Mesenchymal stem cell (in vitro differentiated cells and primary cell): ENCODE measurements around the gene NKAIN2.

ENCODE experiments used
- DNase-seq: peaks from one replicate; pipeline ENCODE4 v3.0.0-alpha.2; 2013
- H2AFZ ChIP-seq: one replicate; pipeline ENCODE4 v1.6.1; 2013; ENCODE audit warnings: low read depth, mild to moderate bottlenecking, control low read depth, inconsistent platforms, low read length, moderate library complexity
- H2AK5ac ChIP-seq: 2 replicates; pipeline ENCODE4 v1.6.1; 2013; ENCODE audit warnings: low read length, moderate library complexity, mild to moderate bottlenecking, inconsistent platforms; ENCODE audit not compliant: severe bottlenecking
- H2BK120ac ChIP-seq: one replicate; pipeline ENCODE4 v1.6.1; 2013; ENCODE audit warnings: low read depth, mild to moderate bottlenecking, inconsistent platforms, low read length, moderate library complexity
- H2BK12ac ChIP-seq, 2 experiments: one replicate each; pipeline ENCODE4 v1.6.1; 2013; ENCODE audit warnings: inconsistent platforms in 2 of 2, low read length in 2 of 2, mild to moderate bottlenecking in 2 of 2, moderate library complexity in 2 of 2, control low read depth in 1 of 2
- H2BK15ac ChIP-seq: one replicate; pipeline ENCODE4 v1.6.1; 2013; ENCODE audit warnings: mild to moderate bottlenecking, low read depth, inconsistent platforms; ENCODE audit not compliant: poor library complexity, severe bottlenecking
- H2BK5ac ChIP-seq: 2 replicates; pipeline ENCODE4 v1.6.1; 2013; ENCODE audit warnings: low read depth, mild to moderate bottlenecking, low read length, control low read depth, inconsistent platforms; ENCODE audit not compliant: poor library complexity, severe bottlenecking
- H3K14ac ChIP-seq, 2 experiments: one replicate each; pipeline ENCODE4 v1.6.1; 2013; ENCODE audit warnings: inconsistent platforms in 2 of 2, low read length in 2 of 2, control low read depth in 1 of 2, mild to moderate bottlenecking in 1 of 2, moderate library complexity in 1 of 2
- H3K18ac ChIP-seq, 2 experiments: one replicate each; pipeline ENCODE4 v1.6.1; 2013; ENCODE audit warnings: inconsistent platforms in 2 of 2, low read length in 2 of 2, control low read depth in 1 of 2, low read depth in 1 of 2, mild to moderate bottlenecking in 1 of 2
- H3K23ac ChIP-seq, 2 experiments: one replicate each; pipeline ENCODE4 v1.6.1; 2013; ENCODE audit warnings: inconsistent platforms in 2 of 2, low read length in 2 of 2, mild to moderate bottlenecking in 2 of 2, moderate library complexity in 2 of 2, control low read depth in 1 of 2
- H3K27ac ChIP-seq: 2 replicates; pipeline ENCODE4 v1.5.1; 2013; ENCODE audit warnings: mild to moderate bottlenecking, moderate library complexity, low read length, control low read depth, inconsistent platforms; ENCODE audit not compliant: poor library complexity, severe bottlenecking
- H3K27me3 ChIP-seq, 2 experiments: 2 replicates each; pipeline versions ENCODE4 v1.6.1 to v1.7.0; 2013; ENCODE audit warnings: low read length in 2 of 2, mild to moderate bottlenecking in 2 of 2, moderate library complexity in 2 of 2, control low read depth in 1 of 2, inconsistent platforms in 1 of 2; ENCODE audit not compliant: control insufficient read depth in 1 of 2, insufficient read depth in 1 of 2
- H3K36me3 ChIP-seq, 2 experiments: 2 replicates each; pipeline versions ENCODE4 v1.6.1 to v1.7.0; 2013; ENCODE audit warnings: low read length in 2 of 2, control low read depth in 1 of 2, inconsistent platforms in 1 of 2, low read depth in 1 of 2, mild to moderate bottlenecking in 1 of 2; ENCODE audit not compliant: insufficient read depth in 2 of 2, control insufficient read depth in 1 of 2
- H3K4ac ChIP-seq, 2 experiments: one replicate each; pipeline ENCODE4 v1.6.1; 2013; ENCODE audit warnings: inconsistent platforms in 2 of 2, low read length in 2 of 2, mild to moderate bottlenecking in 2 of 2, moderate library complexity in 2 of 2, control low read depth in 1 of 2, low read depth in 1 of 2
- H3K4me1 ChIP-seq: 2 replicates; pipeline ENCODE4 v1.6.1; 2013; ENCODE audit warnings: low read depth, low read length, control low read depth; ENCODE audit not compliant: control insufficient read depth, insufficient read depth
- H3K4me2 ChIP-seq: 2 replicates; pipeline ENCODE4 v1.6.1; 2013; ENCODE audit warnings: low read length, mild to moderate bottlenecking, inconsistent platforms; ENCODE audit not compliant: poor library complexity, severe bottlenecking
- H3K4me3 ChIP-seq, 2 experiments: 2 replicates each; pipeline versions ENCODE4 v1.5.1 to v1.7.0; 2013; ENCODE audit warnings: low read length in 2 of 2, mild to moderate bottlenecking in 2 of 2, control low read depth in 1 of 2, low read depth in 1 of 2; ENCODE audit not compliant: insufficient read depth in 1 of 2
- H3K79me1 ChIP-seq: replicated peaks from 2 replicates; pipeline ENCODE4 v1.6.1; 2013; ENCODE audit warnings: mild to moderate bottlenecking, control low read depth, low read length, inconsistent platforms; ENCODE audit not compliant: poor library complexity, severe bottlenecking
- H3K9ac ChIP-seq: 2 replicates; pipeline ENCODE4 v1.7.0; 2013; ENCODE audit warnings: mild to moderate bottlenecking, low read length, moderate library complexity
- H3K9me3 ChIP-seq: 2 replicates; pipeline ENCODE4 v1.7.0; 2013; ENCODE audit warnings: mild to moderate bottlenecking, low read length; ENCODE audit not compliant: control insufficient read depth
- H4K8ac ChIP-seq: one replicate; pipeline ENCODE4 v1.6.1; 2013; ENCODE audit warnings: inconsistent platforms, mild to moderate bottlenecking, low read length, moderate library complexity
- H4K91ac ChIP-seq: one replicate; pipeline ENCODE4 v1.6.1; 2013; ENCODE audit warnings: mild to moderate bottlenecking, low read length, inconsistent platforms
- WGBS: methylation state at CpG from one replicate; pipeline ENCODE4 v1.1.7; 2013; ENCODE audit warnings: mixed read lengths; 5-methylcytosine and 5-hydroxymethylcytosine counted together

Gene NKAIN2

DNA sequence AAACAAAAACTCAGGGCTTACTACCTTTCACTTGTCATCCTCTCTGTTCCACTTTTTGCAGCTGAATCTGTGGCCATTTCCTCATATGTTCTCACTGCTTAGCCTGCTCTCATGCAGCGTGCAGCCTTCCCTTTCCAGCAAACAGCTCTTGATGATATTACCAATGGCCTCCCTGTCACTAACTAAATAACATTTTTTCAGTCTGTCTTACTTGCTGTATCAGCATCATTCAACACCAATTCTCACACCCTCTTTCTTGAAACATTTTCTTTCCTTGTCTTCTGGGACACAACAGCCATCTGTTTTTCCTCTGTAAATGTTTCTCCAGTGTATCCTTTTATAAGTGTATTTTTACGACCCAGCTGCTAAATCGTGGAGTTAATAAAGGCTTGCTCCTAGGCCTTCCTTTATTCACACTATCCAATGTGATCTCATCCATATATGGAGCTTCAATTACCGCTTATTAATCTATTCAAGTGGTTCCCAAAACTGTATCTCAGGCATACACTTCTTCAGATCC is 634.9 kb downstream of the NKAIN2 start:
- Histone ChIP-seq H3K4me1 (no peaks in the 10 kb centered on the region), H2AK5ac (no peak overlapping the region), H3K14ac (no peak overlapping the region), H4K8ac (no peak overlapping the region), H2BK5ac (no peak overlapping the region), H3K9ac (no peak overlapping the region), H3K27ac (no peak overlapping the region), H2BK120ac (no peak overlapping the region), H2BK15ac (no peak overlapping the region), H3K18ac (no peak overlapping the region), H3K79me1 (no peaks in the 10 kb centered on the region), H2AFZ (no peak overlapping the region), H2BK12ac (no peak overlapping the region), H3K9me3 (no peaks in the 10 kb centered on the region), H3K36me3 (no peaks in the 10 kb centered on the region), H4K91ac (no peak overlapping the region), H3K4ac (no peak overlapping the region), H3K4me2 (no peak overlapping the region), H3K23ac (no peak overlapping the region), H3K27me3 (no peaks in the 10 kb centered on the region), H3K4me3 (no peak overlapping the region)
- no peak for DNase-seq
- WGBS = 80% methylated on average over 4 of the region's 4 CpGs

DNA sequence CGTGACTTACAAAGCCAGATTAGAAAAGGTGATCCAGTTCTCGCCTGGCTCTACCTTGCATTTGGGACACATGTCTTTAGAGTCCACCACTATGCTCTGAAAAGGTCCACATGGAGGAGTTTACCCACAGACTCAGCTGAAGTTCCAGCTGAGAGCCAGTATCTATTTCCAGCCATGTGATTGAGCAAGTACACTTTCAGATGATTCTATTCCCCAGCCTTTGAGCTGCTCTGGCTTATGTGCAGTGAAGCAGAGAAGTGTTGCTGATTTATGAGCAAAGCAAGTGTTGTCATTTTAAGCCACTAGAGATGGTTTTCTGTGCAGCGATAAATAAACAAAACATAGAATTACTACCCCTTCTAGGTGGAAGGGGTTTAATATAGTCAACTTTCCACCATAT is 637.8 kb downstream of the NKAIN2 start:
- Histone ChIP-seq H3K4me2 (no peak overlapping the region), H2BK120ac (no peak overlapping the region), H3K27me3 (no peaks in the 10 kb centered on the region), H3K36me3 (no peaks in the 10 kb centered on the region), H3K14ac (no peak overlapping the region), H2BK15ac (no peak overlapping the region), H3K79me1 (no peaks in the 10 kb centered on the region), H4K8ac (no peak overlapping the region), H3K27ac (no peak overlapping the region), H3K4me1 (no peaks in the 10 kb centered on the region), H2BK5ac (no peak overlapping the region), H2AK5ac (no peak overlapping the region), H2AFZ (no peak overlapping the region), H4K91ac (no peak overlapping the region), H2BK12ac (no peak overlapping the region), H3K18ac (no peak overlapping the region), H3K9ac (no peak overlapping the region), H3K9me3 (no peaks in the 10 kb centered on the region), H3K4ac (no peak overlapping the region), H3K4me3 (no peak overlapping the region), H3K23ac (no peak overlapping the region)
- 97% methylated on average over 2 of the region's 3 CpGs for WGBS
- DNase-seq = no peak

DNA sequence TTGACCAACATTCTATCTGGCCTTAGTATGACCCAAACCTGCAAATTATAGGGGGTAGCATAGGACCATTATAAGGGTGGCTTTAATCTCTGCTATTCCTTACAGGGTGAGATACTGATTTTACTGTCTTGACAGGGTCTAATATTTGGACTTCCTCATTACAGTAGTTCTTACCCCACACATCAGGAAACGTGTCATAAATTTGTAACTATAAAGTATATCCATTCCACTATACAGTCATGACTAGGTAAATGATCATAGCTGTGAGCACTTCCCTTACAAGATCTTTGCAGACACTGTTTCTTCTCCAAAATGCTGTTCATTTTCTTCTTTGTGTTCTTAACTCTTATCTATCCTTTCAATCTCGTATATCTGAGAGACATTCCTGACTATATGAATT is 639.9 kb downstream of the NKAIN2 start:
- Histone ChIP-seq H2BK12ac (no peak overlapping the region), H3K36me3 (no peaks in the 10 kb centered on the region), H2BK15ac (no peak overlapping the region), H3K79me1 (no peaks in the 10 kb centered on the region), H3K14ac (no peak overlapping the region), H4K91ac (no peak overlapping the region), H2BK120ac (no peak overlapping the region), H2BK5ac (no peak overlapping the region), H3K9me3 (no peaks in the 10 kb centered on the region), H3K4me3 (no peak overlapping the region), H3K27ac (no peak overlapping the region), H3K4ac (no peak overlapping the region), H3K18ac (no peak overlapping the region), H2AK5ac (no peak overlapping the region), H3K23ac (no peak overlapping the region), H3K4me1 (no peaks in the 10 kb centered on the region), H2AFZ (no peak overlapping the region), H3K27me3 (no peaks in the 10 kb centered on the region), H3K9ac (no peak overlapping the region), H4K8ac (no peak overlapping the region), H3K4me2 (no peak overlapping the region)
- DNase-seq = no peak
- WGBS = 67% methylated on average over 1 of the region's 2 CpGs

DNA sequence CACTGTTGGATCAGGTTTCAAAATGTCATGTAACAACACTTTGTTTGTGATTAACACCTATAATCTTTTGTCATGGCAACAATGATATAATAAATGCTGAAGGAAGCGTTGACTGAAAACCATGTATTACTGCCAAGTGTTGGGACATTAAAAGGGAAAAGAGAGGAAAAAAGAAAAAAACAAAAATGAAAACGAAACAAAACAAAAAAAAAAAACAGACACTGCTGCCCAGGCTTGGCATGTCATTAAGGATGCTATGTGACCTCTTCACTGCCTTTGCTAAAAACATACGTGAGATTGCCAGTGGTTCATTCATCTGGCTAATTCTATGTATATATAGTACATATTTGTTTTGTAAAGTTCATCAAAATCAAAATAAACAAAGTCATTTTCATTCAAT is 641.9 kb downstream of the NKAIN2 start:
- H3K27ac ChIP-seq = no peak overlapping the region
- no peak overlapping the region for H2AK5ac ChIP-seq
- no peak overlapping the region for H3K4me2 ChIP-seq
- H2BK15ac ChIP-seq = no peak overlapping the region
- H3K4ac ChIP-seq = no peak overlapping the region
- no peaks in the 10 kb centered on the region for H3K79me1 ChIP-seq
- WGBS = no CpG with 5 or more reads among the region's 3 CpGs
- H3K14ac ChIP-seq = no peak overlapping the region
- H3K23ac ChIP-seq = no peak overlapping the region
- H4K8ac ChIP-seq = no peak overlapping the region
- H3K27me3 ChIP-seq = no peaks in the 10 kb centered on the region
- no peak overlapping the region for H3K9ac ChIP-seq
- no peak overlapping the region for H2BK5ac ChIP-seq
- H2AFZ ChIP-seq = no peak overlapping the region
- no peaks in the 10 kb centered on the region for H3K9me3 ChIP-seq
- no peak overlapping the region for H3K18ac ChIP-seq
- no peaks in the 10 kb centered on the region for H3K36me3 ChIP-seq
- H2BK12ac ChIP-seq = no peak overlapping the region
- no peaks in the 10 kb centered on the region for H3K4me1 ChIP-seq
- H3K4me3 ChIP-seq = no peak overlapping the region
- no peak overlapping the region for H2BK120ac ChIP-seq
- H4K91ac ChIP-seq = no peak overlapping the region
- no peak for DNase-seq
